HFFc6 (cell line): ENCODE data around the gene ZNF462. TPM values are rescaled to one million over a fixed set of nuclear protein-coding genes. Genes with fewer than 3 reads are reported as not detected.

Source experiments
- DNase-seq: peaks from one replicate; pipeline ENCODE4 v3.0.0-alpha.2; 2018
- H3K27ac Mint-ChIP-seq: 2 replicates; pipeline ENCODE4 v1.8.0; 2020; ENCODE audit warnings: mild to moderate bottlenecking, mixed read lengths
- H3K27me3 Mint-ChIP-seq: 2 replicates; pipeline ENCODE4 v1.8.0; 2021; ENCODE audit warnings: mild to moderate bottlenecking, moderate library complexity, mixed read lengths; ENCODE audit not compliant: insufficient read depth
- H3K36me3 Mint-ChIP-seq: 2 replicates; pipeline ENCODE4 v1.8.0; 2021; ENCODE audit warnings: low read depth, mixed read lengths
- H3K4me1 Mint-ChIP-seq: 2 replicates; pipeline ENCODE4 v1.8.0; 2020; ENCODE audit warnings: low read depth, mixed read lengths
- H3K4me3 Mint-ChIP-seq: 2 replicates; pipeline ENCODE4 v1.8.0; 2020; ENCODE audit warnings: mild to moderate bottlenecking, moderate library complexity, mixed read lengths
- H3K9me3 Mint-ChIP-seq: 2 replicates; pipeline ENCODE4 v1.8.0; 2020; ENCODE audit warnings: mild to moderate bottlenecking, mixed read lengths
- total RNA-seq, 6 experiments: library from RNA; stranded (reverse); fragmentation: NEBNext Ultra II Directional; extraction: Animal tissue kit (Norgen Biotek cat#: 25700); gene quantifications; 2 replicates in 1 of 6; 3 replicates in 5 of 6; pipeline ENCODE4 v1.2.3, GENCODE V29; 2021
- TF ChIP-seq, protein P1 (sequence below): fragments of 200-600 bp; sonication (generic); IDR thresholded peaks from 2 replicates; pipeline ENCODE4 v1.5.0; 2021; ENCODE audit warnings: antibody characterized with exemption, mild to moderate bottlenecking

ZNF462 gene
- total RNA-seq, 6 experiments from 2014 or later, result 10.1 to 18.9 (median 15.6) TPM

DNA sequence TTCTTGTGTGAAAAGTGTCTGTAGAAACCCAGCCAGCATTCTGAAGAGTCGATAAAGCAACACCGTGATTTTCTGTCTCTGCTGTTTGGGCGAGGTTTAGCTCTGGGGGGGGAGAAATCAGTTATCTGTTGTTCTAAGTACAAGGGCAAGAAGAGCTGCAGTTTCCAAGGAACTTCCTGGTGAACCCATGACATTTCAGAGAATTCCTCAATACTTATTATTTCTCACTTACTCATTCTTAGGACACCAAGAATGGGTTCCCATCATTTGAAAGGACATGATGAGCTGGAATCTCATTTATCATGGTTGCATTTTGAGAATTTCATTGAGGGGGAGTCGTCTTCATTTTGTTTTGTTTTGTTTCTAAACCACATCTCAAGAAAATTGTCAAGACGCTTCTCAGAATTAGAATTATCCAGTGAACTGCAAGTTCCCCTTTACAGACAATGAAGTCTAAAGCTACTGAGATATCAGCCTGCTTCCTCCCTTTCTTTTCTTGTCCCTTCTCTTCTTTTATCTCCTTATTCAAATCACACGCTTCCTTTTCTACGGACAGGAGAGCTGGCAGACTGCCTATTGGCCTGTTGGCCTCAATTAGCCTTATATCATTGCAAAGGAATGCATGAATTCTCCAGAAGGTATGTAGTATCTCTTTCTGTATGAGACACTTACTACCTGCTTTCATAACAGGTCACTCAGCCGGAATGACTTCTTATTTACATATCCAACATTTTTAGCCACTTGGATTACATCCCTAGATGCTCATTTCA, 53.7 kb downstream of the ZNF462 start:
- Mint-ChIP-seq H3K4me1 (peaks cover 65% of the 10 kb centered on the region), H3K4me3 (peak overlapping the region; percentile 77), H3K36me3 (peaks cover 15% of the 10 kb centered on the region), H3K27me3 (no peaks in the 10 kb centered on the region; the same call in 1 of the 2 replicates), H3K9me3 (no peaks in the 10 kb centered on the region), H3K27ac (peak overlapping the region; percentile 85)
- TF ChIP-seq, protein P1, sequence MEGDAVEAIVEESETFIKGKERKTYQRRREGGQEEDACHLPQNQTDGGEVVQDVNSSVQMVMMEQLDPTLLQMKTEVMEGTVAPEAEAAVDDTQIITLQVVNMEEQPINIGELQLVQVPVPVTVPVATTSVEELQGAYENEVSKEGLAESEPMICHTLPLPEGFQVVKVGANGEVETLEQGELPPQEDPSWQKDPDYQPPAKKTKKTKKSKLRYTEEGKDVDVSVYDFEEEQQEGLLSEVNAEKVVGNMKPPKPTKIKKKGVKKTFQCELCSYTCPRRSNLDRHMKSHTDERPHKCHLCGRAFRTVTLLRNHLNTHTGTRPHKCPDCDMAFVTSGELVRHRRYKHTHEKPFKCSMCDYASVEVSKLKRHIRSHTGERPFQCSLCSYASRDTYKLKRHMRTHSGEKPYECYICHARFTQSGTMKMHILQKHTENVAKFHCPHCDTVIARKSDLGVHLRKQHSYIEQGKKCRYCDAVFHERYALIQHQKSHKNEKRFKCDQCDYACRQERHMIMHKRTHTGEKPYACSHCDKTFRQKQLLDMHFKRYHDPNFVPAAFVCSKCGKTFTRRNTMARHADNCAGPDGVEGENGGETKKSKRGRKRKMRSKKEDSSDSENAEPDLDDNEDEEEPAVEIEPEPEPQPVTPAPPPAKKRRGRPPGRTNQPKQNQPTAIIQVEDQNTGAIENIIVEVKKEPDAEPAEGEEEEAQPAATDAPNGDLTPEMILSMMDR, result no peak
- DNase-seq, result peak; percentile 80

DNA sequence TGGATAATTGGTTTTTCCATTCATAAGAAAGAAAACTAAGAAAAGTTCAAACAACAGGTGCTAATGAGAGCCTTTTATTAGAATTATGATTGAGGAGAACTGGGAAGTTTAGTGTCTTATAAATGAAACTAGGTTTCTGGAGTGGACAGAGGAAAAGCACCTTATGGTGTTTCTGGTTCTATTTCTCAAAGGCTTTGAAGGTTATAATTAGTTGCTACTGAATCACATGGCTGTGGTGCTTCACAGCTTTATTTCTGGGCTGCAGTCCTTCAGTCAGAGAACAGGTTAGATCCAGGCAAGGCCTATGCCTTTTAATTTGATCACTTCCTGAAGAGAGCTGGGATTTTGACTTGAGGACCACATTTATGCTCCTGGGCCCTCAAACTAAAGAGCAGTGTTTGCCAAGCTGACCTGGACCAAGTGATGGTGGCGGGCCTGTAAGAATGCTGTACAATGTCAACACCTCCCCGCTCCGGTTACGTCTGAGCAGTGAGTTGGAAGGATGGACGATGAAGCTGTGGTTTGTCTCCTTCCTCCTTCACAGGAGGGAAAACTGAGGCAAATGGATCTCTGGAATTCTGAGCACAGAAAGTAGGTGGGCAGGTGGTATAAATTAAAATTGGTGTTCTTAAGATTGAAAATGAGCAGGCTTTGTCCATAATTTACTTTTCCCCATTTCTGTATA, 56.0 kb downstream of the ZNF462 start:
- TF ChIP-seq, protein P1, result no peak
- peaks cover 77% of the 10 kb centered on the region for H3K4me1 Mint-ChIP-seq
- no peaks in the 10 kb centered on the region for H3K9me3 Mint-ChIP-seq
- no peak for DNase-seq
- H3K36me3 Mint-ChIP-seq, result peaks cover 24% of the 10 kb centered on the region
- H3K27me3 Mint-ChIP-seq, result no peaks in the 10 kb centered on the region; the same call in 1 of the 2 replicates
- no peak overlapping the region for H3K4me3 Mint-ChIP-seq
- H3K27ac Mint-ChIP-seq, result no peak overlapping the region

DNA sequence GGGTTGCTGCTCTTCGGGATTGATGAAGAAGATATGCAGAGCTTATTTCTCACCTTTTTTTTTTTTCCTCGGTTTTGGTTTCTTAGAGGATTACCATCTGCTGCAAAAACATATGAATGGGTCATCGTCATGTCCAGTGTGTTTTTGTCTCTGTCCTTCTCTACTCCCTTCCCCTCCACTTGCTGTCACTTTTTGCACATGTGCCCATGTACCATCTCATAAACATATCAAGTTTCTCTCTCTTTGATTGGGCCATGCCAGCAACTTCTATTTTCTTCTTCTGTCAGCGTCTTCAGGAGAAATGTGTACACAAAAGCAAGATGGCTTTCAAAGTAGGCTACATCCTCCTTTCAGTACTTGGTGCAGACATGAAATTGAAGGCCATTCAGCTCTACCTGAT, 57.1 kb downstream of the ZNF462 start:
- Mint-ChIP-seq H3K4me3 (no peak overlapping the region), H3K4me1 (peaks cover 69% of the 10 kb centered on the region), H3K27me3 (no peaks in the 10 kb centered on the region; the same call in 1 of the 2 replicates), H3K27ac (no peak overlapping the region), H3K9me3 (no peaks in the 10 kb centered on the region), H3K36me3 (peaks cover 30% of the 10 kb centered on the region)
- TF ChIP-seq, protein P1, result no peak
- DNase-seq, result no peak

DNA sequence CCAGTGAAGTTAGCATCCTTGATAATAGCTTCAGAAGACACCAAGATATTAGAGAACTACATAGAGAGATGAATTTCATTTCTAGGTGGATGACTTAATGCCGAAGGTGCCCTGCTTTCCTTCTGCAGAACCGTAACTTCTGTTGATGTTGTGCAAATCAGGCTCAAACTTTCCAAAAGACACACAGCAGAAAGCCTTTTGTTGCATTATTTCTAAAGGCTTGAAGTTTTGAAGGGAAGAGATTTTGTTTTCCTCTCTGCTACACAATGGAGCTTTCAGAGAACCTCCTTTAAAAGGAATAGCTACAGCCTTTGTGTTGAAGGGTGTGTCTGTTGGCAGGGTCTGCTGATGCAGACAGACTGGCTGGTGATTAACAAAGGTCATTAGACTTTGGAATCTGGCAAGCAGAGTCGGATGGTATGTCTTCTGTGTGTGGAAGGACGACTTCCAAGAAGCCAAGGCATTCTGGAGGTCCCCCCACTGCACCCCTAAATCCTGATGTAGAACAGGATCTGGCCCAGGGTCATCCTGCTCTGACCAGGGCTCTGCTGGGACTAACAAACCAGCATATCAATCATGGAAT, 57.8 kb downstream of the ZNF462 start:
- TF ChIP-seq, protein P1, result no peak
- Mint-ChIP-seq H3K9me3 (no peaks in the 10 kb centered on the region), H3K4me1 (peaks cover 62% of the 10 kb centered on the region), H3K4me3 (peak overlapping the region; percentile 69), H3K27me3 (no peaks in the 10 kb centered on the region; the same call in 1 of the 2 replicates), H3K27ac (peak overlapping the region; percentile 88), H3K36me3 (peaks cover 37% of the 10 kb centered on the region)
- no peak for DNase-seq

DNA sequence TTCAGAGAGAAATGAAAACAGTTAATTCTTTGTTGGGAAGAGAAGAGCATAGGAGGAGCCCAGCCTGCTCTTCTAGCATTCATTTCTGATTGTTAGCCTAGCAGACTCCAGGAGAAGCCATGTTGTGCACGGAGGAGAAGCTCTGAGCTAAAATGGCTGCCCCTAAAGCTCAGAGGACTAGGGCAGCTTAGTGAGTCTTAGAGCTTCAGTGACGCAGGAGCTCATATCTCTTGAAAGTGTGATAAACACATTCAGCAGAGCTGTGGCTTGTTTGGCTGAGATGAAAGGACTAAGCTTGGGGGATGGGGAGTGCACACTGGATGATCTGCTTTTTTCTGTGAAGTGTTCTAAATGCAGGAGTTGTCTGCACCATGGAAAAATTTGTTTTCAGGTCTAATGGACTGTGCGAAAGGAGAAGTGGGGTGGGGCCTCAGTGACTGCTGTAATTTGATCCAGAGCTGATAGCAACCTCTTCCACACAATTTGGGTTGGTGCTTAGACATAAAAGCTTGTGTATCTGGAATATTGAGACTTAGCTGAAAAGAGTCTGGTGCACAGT, 58.5 kb downstream of the ZNF462 start:
- H3K4me3 Mint-ChIP-seq, result peak overlapping the region; percentile 69
- no peaks in the 10 kb centered on the region for H3K9me3 Mint-ChIP-seq
- peaks cover 56% of the 10 kb centered on the region for H3K4me1 Mint-ChIP-seq
- peak overlapping the region; percentile 88 for H3K27ac Mint-ChIP-seq
- TF ChIP-seq, protein P1, result no peak
- peaks cover 44% of the 10 kb centered on the region for H3K36me3 Mint-ChIP-seq
- no peaks in the 10 kb centered on the region; the same call in 1 of the 2 replicates for H3K27me3 Mint-ChIP-seq
- peak; percentile 11 for DNase-seq
